ENCODE results near the gene TBL3.

Gene TBL3

GRCh38 chr16:1929105-1929504, 42.7 kb upstream of the TBL3 start:
- TF ChIP-seq POLR2A (IDR thresholded peaks at IDR 0.05; ENCODE audit: extremely low read depth, insufficient read length) (no peak), MYC (IDR thresholded peaks at IDR 0.05; ENCODE audit: low read depth, low read length) (no peak), CTCF (IDR thresholded peaks at IDR 0.05; ENCODE audit: low read depth, low read length) (no peak), MAX (IDR thresholded peaks at IDR 0.05; ENCODE audit: low read depth, low read length) (no peak)

GRCh38 chr16:1929578-1930337, 42.1 kb upstream of the TBL3 start:
- DNase-seq (ENCODE audit: low read depth): peak; percentile 88
- TF ChIP-seq MYC (IDR thresholded peaks at IDR 0.05; ENCODE audit: low read depth, low read length) (peak; percentile 94), POLR2A (IDR thresholded peaks at IDR 0.05; ENCODE audit: extremely low read depth, insufficient read length) (peak; percentile 52), MAX (IDR thresholded peaks at IDR 0.05; ENCODE audit: low read depth, low read length) (peak; percentile 93), CTCF (IDR thresholded peaks at IDR 0.05; ENCODE audit: low read depth, low read length) (peak; percentile 54)
- H3K4me3 ChIP-seq (ENCODE audit: low read depth, low read length): peak overlapping the region; percentile 28

More at GRCh38 chr16:1929105-1929504, 42.7 kb upstream of the TBL3 start:
- DNase-seq (ENCODE audit: low read depth): peak; percentile 47
- no peak overlapping the region for H3K4me3 ChIP-seq (ENCODE audit: low read depth, low read length)

GRCh38 chr16:1930338-1930720, 41.5 kb upstream of the TBL3 start:
- no peak for TF ChIP-seq POLR2A (IDR thresholded peaks at IDR 0.05; ENCODE audit: extremely low read depth, insufficient read length)
- TF ChIP-seq MYC (IDR thresholded peaks at IDR 0.05; ENCODE audit: low read depth, low read length): no peak
- no peak for TF ChIP-seq CTCF (IDR thresholded peaks at IDR 0.05; ENCODE audit: low read depth, low read length)
- TF ChIP-seq MAX (IDR thresholded peaks at IDR 0.05; ENCODE audit: low read depth, low read length): no peak
- no peak overlapping the region for H3K4me3 ChIP-seq (ENCODE audit: low read depth, low read length)
- no peak for DNase-seq (ENCODE audit: low read depth)

- no peak overlapping the region for H3K4me3 ChIP-seq (ENCODE audit: low read depth, low read length)
- no peak for DNase-seq (ENCODE audit: low read depth)
- no peak for TF ChIP-seq CTCF (IDR thresholded peaks at IDR 0.05; ENCODE audit: low read depth, low read length)
Observed at GRCh38 chr16:1932050-1933028, 39.5 kb upstream of the TBL3 start.

GRCh38 chr16:1933097-1933661, 38.7 kb upstream of the TBL3 start:
- DNase-seq (ENCODE audit: low read depth): no peak
- no peak for TF ChIP-seq MYC (IDR thresholded peaks at IDR 0.05; ENCODE audit: low read depth, low read length)
- no peak for TF ChIP-seq CTCF (IDR thresholded peaks at IDR 0.05; ENCODE audit: low read depth, low read length)
- no peak for TF ChIP-seq POLR2A (IDR thresholded peaks at IDR 0.05; ENCODE audit: extremely low read depth, insufficient read length)
- TF ChIP-seq MAX (IDR thresholded peaks at IDR 0.05; ENCODE audit: low read depth, low read length): no peak
- no peak overlapping the region for H3K4me3 ChIP-seq (ENCODE audit: low read depth, low read length)

Data from NB4 (cell line).